HEK293T (cell line): ENCODE measurements around the gene CALCOCO1.

Source experiments
- ARNT ChIP-seq: fragments of 450-650 bp; IDR thresholded peaks from 2 replicates; pipeline ENCODE4 v1.6.1; 2017; ENCODE audit warnings: mild to moderate bottlenecking
- ELF4 ChIP-seq: fragments of 450-650 bp; IDR thresholded peaks from 2 replicates; pipeline ENCODE4 v1.6.1; 2017; ENCODE audit warnings: antibody characterized with exemption
- SP1 ChIP-seq: fragments of 450-650 bp; IDR thresholded peaks from 2 replicates; pipeline ENCODE4 v1.6.1; 2017
- TARDBP ChIP-seq: fragments of 450-650 bp; IDR thresholded peaks from 2 replicates; pipeline ENCODE4 v1.6.1; 2016
- TF ChIP-seq, protein P1 (sequence below): fragments of 450-650 bp; IDR thresholded peaks from 2 replicates; pipeline ENCODE4 v1.6.1; 2016

DNA sequence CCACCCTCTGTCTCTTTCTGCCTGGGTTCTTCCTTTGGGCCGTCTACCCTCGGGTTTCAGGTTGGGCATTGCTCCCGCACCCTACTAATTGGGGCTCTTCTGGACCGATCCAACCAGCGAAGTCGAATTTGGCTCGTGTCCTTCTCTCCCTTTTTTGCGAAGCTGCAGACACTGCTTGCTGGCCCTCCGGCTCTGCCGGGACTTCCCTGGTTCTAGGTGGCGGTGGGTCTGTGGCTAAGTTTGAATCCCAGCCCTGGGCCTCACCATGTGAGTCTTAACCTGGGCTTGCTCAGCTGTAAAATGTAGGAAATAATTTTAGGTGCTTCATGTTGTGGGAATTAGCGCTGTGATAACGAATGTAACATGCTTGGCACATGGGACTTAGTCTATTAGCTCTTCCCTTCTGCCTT is 24.9 kb upstream of the CALCOCO1 start:
- TF ChIP-seq TARDBP: no peak
- TF ChIP-seq SP1: no peak
- TF ChIP-seq ELF4: no peak
- TF ChIP-seq, protein P1, sequence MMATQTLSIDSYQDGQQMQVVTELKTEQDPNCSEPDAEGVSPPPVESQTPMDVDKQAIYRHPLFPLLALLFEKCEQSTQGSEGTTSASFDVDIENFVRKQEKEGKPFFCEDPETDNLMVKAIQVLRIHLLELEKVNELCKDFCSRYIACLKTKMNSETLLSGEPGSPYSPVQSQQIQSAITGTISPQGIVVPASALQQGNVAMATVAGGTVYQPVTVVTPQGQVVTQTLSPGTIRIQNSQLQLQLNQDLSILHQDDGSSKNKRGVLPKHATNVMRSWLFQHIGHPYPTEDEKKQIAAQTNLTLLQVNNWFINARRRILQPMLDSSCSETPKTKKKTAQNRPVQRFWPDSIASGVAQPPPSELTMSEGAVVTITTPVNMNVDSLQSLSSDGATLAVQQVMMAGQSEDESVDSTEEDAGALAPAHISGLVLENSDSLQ: no peak
- TF ChIP-seq ARNT: no peak
